ENCODE measurements around the gene PTTG1IP.
A peak's percentile ranks its signal among the peaks of the same experiment; 100 is the strongest.
"Not testable (repeated sequence)": the region's sequence is repeated elsewhere in the genome, so short reads cannot be mapped to it uniquely, and the experiment has no call there.

PTTG1IP gene

DNA sequence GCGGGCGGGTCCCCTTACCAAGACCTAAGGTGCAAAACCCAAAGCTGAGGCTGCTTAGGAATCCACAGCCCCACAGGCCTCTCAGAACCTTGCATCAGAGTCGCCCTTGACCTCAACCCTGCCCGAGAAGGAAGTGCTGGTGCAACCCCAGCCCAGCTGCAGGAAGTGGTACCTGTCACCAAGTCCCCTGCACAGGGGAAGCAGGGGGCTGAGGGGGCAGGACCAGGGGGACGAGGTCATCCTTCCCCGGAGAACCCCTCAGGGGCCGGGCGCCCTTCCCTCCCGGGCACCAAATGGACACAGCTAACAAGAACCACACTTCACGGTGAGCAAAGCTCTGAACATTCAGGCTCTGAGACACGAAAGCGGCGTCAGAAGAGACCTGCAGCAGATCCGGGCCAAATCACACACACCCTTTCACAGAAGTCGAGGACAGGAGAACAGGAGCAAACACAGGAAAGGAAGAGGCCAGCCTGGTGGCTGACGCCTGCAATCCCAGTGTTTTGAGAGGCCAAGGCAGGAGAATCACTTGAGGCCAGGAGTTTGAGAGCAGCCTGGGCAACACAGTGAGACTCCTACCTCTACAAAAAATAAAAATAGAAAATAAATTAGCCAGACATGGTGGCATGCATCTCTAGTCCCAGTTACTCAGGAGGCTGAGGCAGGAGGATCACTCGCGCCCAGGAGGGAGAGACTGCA is 40.8 kb upstream of the PTTG1IP start:
- Histone ChIP-seq H3K9ac (ENCODE audit: low read length) (no peak overlapping the region), H3K27ac (ENCODE audit: low read depth, low read length) (no peak overlapping the region), H3K9me3 (ENCODE audit: low read length) (no peaks in the 10 kb centered on the region), H3K27me3 (ENCODE audit: control insufficient read depth in 1 of 2, insufficient read depth in 2 of 2, low read length in 2 of 2) (peaks cover 0 to 2% of the 10 kb centered on the region in 2 donors), H3K4me1 (ENCODE audit: insufficient read depth, low read length) (peaks cover 25% of the 10 kb centered on the region), H3K4me3 (ENCODE audit: low read depth in 1 of 2, low read length in 2 of 2) (no peak overlapping the region), H3K36me3 (ENCODE audit: insufficient read depth, low read length) (no peaks in the 10 kb centered on the region)

DNA sequence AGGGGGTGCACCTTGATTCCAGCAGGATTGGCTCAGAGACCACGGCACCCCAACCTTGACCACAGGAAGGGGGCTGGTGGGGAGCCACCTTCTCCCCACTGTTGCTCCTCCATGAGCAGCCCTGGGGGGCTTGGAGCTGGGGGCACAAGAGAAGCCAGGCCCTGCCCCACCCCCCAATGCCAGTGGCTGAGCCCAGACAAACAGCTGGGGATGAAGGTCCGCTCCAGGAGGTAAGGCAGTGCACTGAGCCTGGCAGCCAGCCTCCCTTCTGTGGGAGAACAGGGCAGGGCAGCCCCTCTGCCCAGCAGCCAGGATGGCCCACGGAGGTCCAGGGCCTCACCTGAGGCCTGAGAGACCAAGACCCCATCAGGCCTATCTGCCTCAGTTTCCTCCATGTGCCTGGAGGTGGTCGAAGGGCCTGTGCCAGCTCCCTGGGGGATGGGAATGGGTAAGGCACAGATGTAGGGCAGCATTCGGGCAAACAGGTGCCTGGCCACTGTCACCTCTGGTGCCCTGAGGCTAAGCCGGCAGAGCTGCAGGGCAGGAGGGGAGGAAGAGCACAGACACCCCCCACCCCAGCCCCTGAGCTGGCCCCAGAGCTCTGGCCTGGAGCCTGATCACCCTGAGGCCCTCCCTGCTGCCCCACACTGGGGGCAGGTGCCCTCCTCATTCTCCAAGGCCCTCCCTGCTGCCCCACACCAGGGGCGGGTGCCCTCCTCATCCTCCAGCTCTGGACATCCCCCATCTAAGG is 40.1 kb upstream of the PTTG1IP start:
- Histone ChIP-seq H3K36me3 (ENCODE audit: insufficient read depth, low read length) (no peaks in the 10 kb centered on the region), H3K4me1 (ENCODE audit: insufficient read depth, low read length) (peaks cover 32% of the 10 kb centered on the region), H3K9ac (ENCODE audit: low read length) (no peak overlapping the region), H3K27me3 (ENCODE audit: control insufficient read depth in 1 of 2, insufficient read depth in 2 of 2, low read length in 2 of 2) (no peaks in the 10 kb centered on the region), H3K27ac (ENCODE audit: low read depth, low read length) (no peak overlapping the region), H3K4me3 (ENCODE audit: low read depth in 1 of 2, low read length in 2 of 2) (no peak overlapping the region), H3K9me3 (ENCODE audit: low read length) (no peaks in the 10 kb centered on the region)

DNA sequence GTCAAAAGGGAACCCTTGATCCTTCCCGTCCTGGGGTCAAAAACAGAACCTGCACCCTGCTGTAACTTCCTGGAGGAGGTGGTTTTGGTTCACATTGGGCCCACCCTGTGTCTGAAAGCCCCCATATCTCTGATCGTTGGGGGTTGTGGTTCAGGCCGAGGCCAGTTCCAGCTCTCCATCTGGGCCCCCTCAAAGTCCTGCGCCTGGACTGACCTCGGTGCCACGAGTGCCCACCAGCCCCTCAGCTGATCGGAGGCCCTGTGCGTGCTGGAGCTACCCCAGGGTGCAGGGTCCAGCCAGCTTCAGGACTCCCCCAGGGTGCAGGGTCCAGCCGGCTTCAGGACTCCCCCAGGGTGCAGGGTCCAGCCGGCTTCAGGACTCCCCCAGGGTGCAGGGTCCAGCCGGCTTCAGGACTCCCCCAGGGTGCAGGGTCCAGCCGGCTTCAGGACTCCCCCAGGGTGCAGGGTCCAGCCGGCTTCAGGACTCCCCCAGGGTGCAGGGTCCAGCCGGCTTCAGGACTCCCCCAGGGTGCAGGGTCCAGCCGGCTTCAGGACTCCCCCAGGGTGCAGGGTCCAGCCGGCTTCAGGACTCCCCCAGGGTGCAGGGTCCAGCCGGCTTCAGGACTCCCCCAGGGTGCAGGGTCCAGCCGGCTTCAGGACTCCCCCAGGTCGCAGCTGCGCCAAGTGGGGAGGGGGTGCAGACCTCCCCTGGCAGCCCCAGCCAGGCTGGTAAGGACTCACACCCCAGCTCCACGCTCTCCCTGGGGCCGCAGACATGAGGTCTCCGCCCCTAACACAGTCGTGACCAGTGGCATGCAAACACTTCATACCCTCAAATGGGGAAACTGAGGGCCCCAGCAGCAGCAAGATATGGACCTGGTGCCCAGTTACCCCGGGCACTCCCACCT is 39.3 kb upstream of the PTTG1IP start:
- H3K4me3 ChIP-seq (ENCODE audit: low read depth in 1 of 2, low read length in 2 of 2); H3K27ac ChIP-seq (ENCODE audit: low read depth, low read length); H3K9ac ChIP-seq (ENCODE audit: low read length); H3K27me3 ChIP-seq (ENCODE audit: control insufficient read depth in 1 of 2, insufficient read depth in 2 of 2, low read length in 2 of 2); H3K36me3 ChIP-seq (ENCODE audit: insufficient read depth, low read length); H3K9me3 ChIP-seq (ENCODE audit: low read length): not testable (repeated sequence)
- H3K4me1 ChIP-seq (ENCODE audit: insufficient read depth, low read length) = peaks cover 35% of the 10 kb centered on the region

DNA sequence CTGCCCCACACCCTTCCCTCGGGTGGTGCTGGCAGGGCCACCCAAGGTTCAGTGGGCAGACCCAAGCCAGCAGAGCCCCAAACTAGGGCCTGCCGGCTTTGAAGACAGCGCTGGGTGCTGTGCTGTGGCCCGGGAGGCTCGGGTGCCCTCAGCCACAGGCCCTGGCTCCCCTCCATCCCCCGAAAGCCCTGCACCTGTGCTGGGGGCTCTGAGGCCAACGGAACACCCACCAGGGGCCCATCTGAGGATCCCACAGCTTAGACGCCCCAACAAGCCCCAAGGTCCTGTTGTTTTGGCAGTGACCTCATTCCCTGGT is 38.6 kb upstream of the PTTG1IP start:
- H3K4me3 ChIP-seq (ENCODE audit: low read depth in 1 of 2, low read length in 2 of 2) = no peak overlapping the region
- H3K9ac ChIP-seq (ENCODE audit: low read length) = no peak overlapping the region

DNA sequence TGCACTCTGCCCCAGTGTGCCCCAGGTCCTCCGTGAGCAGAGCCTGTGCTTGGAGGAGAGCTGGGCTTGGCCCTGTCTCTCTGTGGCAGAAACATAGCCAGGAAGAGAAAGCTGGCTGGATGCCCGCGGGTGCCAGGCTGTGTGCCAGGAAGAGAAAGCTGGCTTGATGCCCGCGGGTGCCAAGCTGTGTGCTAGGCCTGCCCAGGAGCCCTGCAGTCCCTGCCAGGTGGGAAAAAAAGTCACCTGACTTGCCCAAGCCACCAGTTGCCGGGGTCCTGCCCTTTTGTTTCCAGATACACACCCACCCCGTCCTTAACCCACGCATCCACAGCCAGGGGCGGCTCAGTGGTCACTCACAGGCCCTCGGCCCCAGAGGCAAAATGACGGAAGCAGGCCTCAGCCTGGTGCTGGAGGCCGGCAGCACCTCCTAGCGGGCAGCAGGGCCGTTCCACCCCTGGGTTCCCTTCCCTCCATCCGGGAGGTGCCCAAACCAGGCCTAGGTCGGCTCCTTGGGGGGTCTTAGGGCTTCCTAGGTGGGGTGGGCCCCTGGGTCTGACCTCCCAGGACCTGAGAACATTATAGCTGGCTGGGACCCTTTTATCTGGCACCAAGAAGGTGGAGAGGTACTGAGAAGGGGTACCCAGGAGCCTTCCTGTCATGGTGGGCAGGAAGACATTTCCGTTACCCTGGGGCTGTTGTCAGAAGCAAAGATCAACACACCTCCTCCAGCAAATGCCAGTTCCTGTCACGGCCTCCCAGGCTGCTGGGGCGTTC is 38.1 kb upstream of the PTTG1IP start:
- Histone ChIP-seq H3K27ac (ENCODE audit: low read depth, low read length) (peak overlapping the region; percentile 99), H3K4me1 (ENCODE audit: insufficient read depth, low read length) (peaks cover 47% of the 10 kb centered on the region)

More for the DNA sequence above, 38.6 kb upstream of the PTTG1IP start:
- no peaks in the 10 kb centered on the region for H3K27me3 ChIP-seq (ENCODE audit: control insufficient read depth in 1 of 2, insufficient read depth in 2 of 2, low read length in 2 of 2)
- H3K9me3 ChIP-seq (ENCODE audit: low read length) = no peaks in the 10 kb centered on the region
- H3K27ac ChIP-seq (ENCODE audit: low read depth, low read length) = peak overlapping the region; percentile 99
- peaks cover 41% of the 10 kb centered on the region for H3K4me1 ChIP-seq (ENCODE audit: insufficient read depth, low read length)
- H3K36me3 ChIP-seq (ENCODE audit: insufficient read depth, low read length) = no peaks in the 10 kb centered on the region

DNA sequence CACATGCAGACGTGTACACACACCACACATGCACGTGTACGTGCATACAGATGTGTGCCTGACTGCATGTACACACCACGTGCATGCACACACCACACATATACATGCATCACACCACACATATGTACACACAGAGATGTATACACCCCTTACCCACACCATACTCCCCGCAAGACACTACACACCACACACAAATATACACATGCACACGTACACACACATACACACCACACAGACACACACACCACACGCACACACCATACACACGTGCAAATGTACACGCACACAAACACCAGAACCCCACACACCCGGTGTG is 37.5 kb upstream of the PTTG1IP start:
- H3K36me3 ChIP-seq (ENCODE audit: insufficient read depth, low read length) = no peaks in the 10 kb centered on the region
- H3K27me3 ChIP-seq (ENCODE audit: control insufficient read depth in 1 of 2, insufficient read depth in 2 of 2, low read length in 2 of 2) = no peaks in the 10 kb centered on the region
- H3K27ac ChIP-seq (ENCODE audit: low read depth, low read length) = peak overlapping the region; percentile 99
- no peak overlapping the region for H3K9ac ChIP-seq (ENCODE audit: low read length)
- H3K4me3 ChIP-seq (ENCODE audit: low read depth in 1 of 2, low read length in 2 of 2) = peak overlapping the region; percentile 4 to 20
- no peaks in the 10 kb centered on the region for H3K9me3 ChIP-seq (ENCODE audit: low read length)
- H3K4me1 ChIP-seq (ENCODE audit: insufficient read depth, low read length) = peaks cover 51% of the 10 kb centered on the region

More for the DNA sequence above, 38.1 kb upstream of the PTTG1IP start:
- Histone ChIP-seq H3K9ac (ENCODE audit: low read length) (no peak overlapping the region), H3K9me3 (ENCODE audit: low read length) (no peaks in the 10 kb centered on the region), H3K27me3 (ENCODE audit: control insufficient read depth in 1 of 2, insufficient read depth in 2 of 2, low read length in 2 of 2) (no peaks in the 10 kb centered on the region), H3K36me3 (ENCODE audit: insufficient read depth, low read length) (no peaks in the 10 kb centered on the region), H3K4me3 (ENCODE audit: low read depth in 1 of 2, low read length in 2 of 2) (peak overlapping the region in 1 of 2 donors; percentile 4)

DNA sequence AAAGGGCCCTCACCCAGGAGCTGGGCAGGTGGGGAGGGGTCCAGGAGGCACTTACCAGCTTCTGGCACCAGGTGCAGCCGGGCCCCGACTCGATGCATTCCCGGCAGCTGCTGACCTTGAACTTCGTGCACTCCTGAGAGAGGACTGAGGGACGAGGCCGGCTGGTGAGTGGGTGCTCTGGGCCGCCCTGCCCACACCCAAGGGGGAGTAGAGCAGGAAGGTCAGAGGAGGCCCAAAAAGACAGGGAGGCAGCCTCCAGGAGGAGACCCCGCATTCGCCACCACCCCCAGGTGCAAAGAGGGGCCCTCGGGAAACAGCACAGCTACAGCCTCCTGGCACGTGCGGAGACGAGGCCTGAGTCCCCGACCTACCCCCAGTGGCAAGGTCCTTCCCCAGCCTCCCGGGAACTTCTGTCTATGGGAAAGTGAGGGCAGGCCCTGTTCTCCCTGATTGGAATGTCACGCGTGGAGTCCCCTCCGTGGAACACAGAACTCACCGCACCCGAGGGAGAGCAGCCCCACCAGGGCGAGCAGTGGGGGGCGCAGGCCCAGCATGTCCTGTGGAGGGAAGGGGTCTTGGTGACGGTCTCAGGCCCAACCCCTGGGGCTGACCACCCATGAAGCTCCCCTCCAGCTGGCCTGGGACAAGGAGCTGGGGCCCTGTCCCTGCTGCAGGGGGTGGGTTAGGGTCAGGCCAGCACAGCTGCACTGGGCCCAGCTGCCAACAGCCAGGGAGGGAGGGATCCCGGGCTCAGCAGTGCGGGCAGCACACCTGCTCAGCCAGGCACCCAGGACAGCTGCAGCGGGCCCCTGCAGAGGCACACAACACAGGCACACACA is 37.0 kb upstream of the PTTG1IP start:
- Histone ChIP-seq H3K4me3 (ENCODE audit: low read depth in 1 of 2, low read length in 2 of 2) (peak overlapping the region in 1 of 2 donors; percentile 20), H3K36me3 (ENCODE audit: insufficient read depth, low read length) (no peaks in the 10 kb centered on the region), H3K27ac (ENCODE audit: low read depth, low read length) (peak overlapping the region; percentile 99), H3K9me3 (ENCODE audit: low read length) (no peaks in the 10 kb centered on the region), H3K27me3 (ENCODE audit: control insufficient read depth in 1 of 2, insufficient read depth in 2 of 2, low read length in 2 of 2) (no peaks in the 10 kb centered on the region), H3K4me1 (ENCODE audit: insufficient read depth, low read length) (peaks cover 51% of the 10 kb centered on the region), H3K9ac (ENCODE audit: low read length) (no peak overlapping the region)

DNA sequence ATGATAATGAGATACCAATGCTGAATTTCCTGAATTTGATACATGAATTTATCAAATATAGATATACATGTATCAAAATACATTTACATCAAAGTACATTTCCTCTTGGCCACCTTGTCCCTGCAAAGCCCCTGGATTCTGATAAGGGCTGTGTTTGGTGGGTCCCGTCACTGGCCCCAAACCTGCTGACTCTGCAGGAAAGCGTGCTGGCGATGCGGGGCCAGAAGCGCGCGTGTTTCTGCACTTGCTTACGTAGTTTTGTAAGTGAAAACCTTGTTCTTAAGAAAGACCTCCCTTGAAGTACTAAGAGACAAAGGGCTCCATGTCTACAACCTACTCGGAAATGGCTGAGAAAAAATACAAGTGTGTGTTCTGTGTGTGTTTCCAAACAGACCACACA is 36.2 kb upstream of the PTTG1IP start:
- Histone ChIP-seq H3K36me3 (ENCODE audit: insufficient read depth, low read length) (no peaks in the 10 kb centered on the region), H3K4me3 (ENCODE audit: low read depth in 1 of 2, low read length in 2 of 2) (peak overlapping the region in 1 of 2 donors; percentile 50), H3K9me3 (ENCODE audit: low read length) (no peaks in the 10 kb centered on the region), H3K27ac (ENCODE audit: low read depth, low read length) (peak overlapping the region; percentile 99), H3K27me3 (ENCODE audit: control insufficient read depth in 1 of 2, insufficient read depth in 2 of 2, low read length in 2 of 2) (no peaks in the 10 kb centered on the region), H3K4me1 (ENCODE audit: insufficient read depth, low read length) (peaks cover 51% of the 10 kb centered on the region), H3K9ac (ENCODE audit: low read length) (peak overlapping the region; percentile 68)

DNA sequence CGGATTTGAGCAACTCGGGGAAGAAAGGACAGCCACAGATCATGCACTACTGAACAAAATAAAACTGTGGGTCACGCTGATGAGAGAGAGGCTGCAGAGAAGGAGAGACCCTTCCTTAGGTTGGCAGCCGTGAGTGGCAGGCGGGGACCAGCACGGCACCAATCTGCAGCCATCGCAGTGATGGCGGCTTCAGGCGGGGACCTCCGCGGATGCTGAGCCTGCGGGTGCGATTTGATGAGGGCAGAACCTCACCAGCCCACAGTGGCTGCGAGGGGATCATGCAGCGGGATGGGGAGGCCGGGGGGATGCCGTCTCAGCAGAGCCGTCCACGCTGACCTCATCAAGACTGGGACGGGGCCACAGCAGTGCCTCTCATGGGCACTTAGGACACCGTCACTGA is 35.4 kb upstream of the PTTG1IP start:
- Histone ChIP-seq H3K4me1 (ENCODE audit: insufficient read depth, low read length) (peaks cover 51% of the 10 kb centered on the region), H3K9me3 (ENCODE audit: low read length) (no peaks in the 10 kb centered on the region), H3K9ac (ENCODE audit: low read length) (peak overlapping the region; percentile 68), H3K36me3 (ENCODE audit: insufficient read depth, low read length) (no peaks in the 10 kb centered on the region), H3K4me3 (ENCODE audit: low read depth in 1 of 2, low read length in 2 of 2) (peak overlapping the region; percentile 50 to 52), H3K27me3 (ENCODE audit: control insufficient read depth in 1 of 2, insufficient read depth in 2 of 2, low read length in 2 of 2) (no peaks in the 10 kb centered on the region), H3K27ac (ENCODE audit: low read depth, low read length) (peak overlapping the region; percentile 99)
